Endothelial cell of umbilical vein (primary cell): ENCODE data around the gene LRRK1. TPM values are rescaled to one million over a fixed set of nuclear protein-coding genes. Genes with fewer than 3 reads are reported as not detected.

Experiments
- BruUV-seq: library from RNA; stranded (reverse); fragments of 400-500 nt; replicated peaks from 2 replicates; lab custom pipeline; 2021; lab: Mats Ljungman, UMichigan
- CTCF ChIA-PET: fragments of 300-600, 350-600 bp; sonication (Branson Sonifier 250); formaldehyde crosslinking; loops from one replicate; lab custom pipeline; 2021; ENCODE audit warnings: antibody characterized with exemption, inconsistent platforms; lab: Charles Lee
- POLR2A ChIA-PET: fragments of 300-600, 350-600 bp; sonication (Branson Sonifier 250); formaldehyde crosslinking; loops from one replicate; lab custom pipeline; 2021; ENCODE audit warnings: antibody characterized with exemption, inconsistent platforms; lab: Charles Lee
- DNase-seq: peaks from one replicate; pipeline ENCODE4 v3.0.0-alpha.2; 2011; ENCODE audit warnings: low read depth, low spot score
- FAIRE-seq: peaks from 2 replicates; lab custom pipeline; 2011; peaks lifted over from hg19 to GRCh38; lab: Jason Lieb, UNC
- H2AFZ ChIP-seq: 2 replicates; pipeline ENCODE4 v1.6.0; 2012; ENCODE audit warnings: low read depth, low read length, control low read depth, inconsistent platforms
- H3K27ac ChIP-seq: 2 replicates; pipeline ENCODE4 v1.5.1; 2011; ENCODE audit warnings: low read depth, mild to moderate bottlenecking, control low read depth, low read length, moderate library complexity; ENCODE audit not compliant: insufficient read depth
- H3K27me3 ChIP-seq, 2 experiments: 2 replicates each; pipeline versions ENCODE4 v1.6.0 to v1.6.1; 2011; ENCODE audit warnings: low read length in 2 of 2, mixed read lengths in 1 of 2; ENCODE audit not compliant: control insufficient read depth in 2 of 2, insufficient read depth in 2 of 2
- H3K36me3 ChIP-seq, 2 experiments: 2 replicates in 1 of 2; 3 replicates in 1 of 2; pipeline ENCODE4 v1.5.1; 2011; ENCODE audit warnings: low read length in 2 of 2, mild to moderate bottlenecking in 1 of 2, moderate library complexity in 1 of 2; ENCODE audit not compliant: control insufficient read depth in 2 of 2, insufficient read depth in 2 of 2; ENCODE audit errors: extremely low read depth in 1 of 2
- H3K4me1 ChIP-seq: 3 replicates; pipeline ENCODE4 v1.5.1; 2011; ENCODE audit warnings: mild to moderate bottlenecking, low read length; ENCODE audit not compliant: control insufficient read depth, insufficient read depth; ENCODE audit errors: extremely low read depth
- H3K4me2 ChIP-seq: 2 replicates; pipeline ENCODE4 v1.6.1; 2011; ENCODE audit warnings: low read length, control low read depth, mixed read lengths; ENCODE audit not compliant: insufficient read depth
- H3K4me3 ChIP-seq, 3 experiments: fragments of 200-600 bp in 1 of 3; sonication (generic), shearing (Covaris generic) in 1 of 3; replicated peaks in 1 of 3; 2 replicates each; pipeline ENCODE4 v1.5.1; 2011 to 2016; ENCODE audit warnings: control low read depth in 3 of 3, low read length in 3 of 3, mild to moderate bottlenecking in 2 of 3, inconsistent platforms in 1 of 3, low read depth in 1 of 3, moderate library complexity in 1 of 3; ENCODE audit not compliant: insufficient read depth in 1 of 3
- H3K79me2 ChIP-seq: 2 replicates; pipeline ENCODE4 v1.6.0; 2012; ENCODE audit warnings: low read length, inconsistent platforms; ENCODE audit not compliant: control insufficient read depth, insufficient read depth
- H3K9ac ChIP-seq: replicated peaks from 2 replicates; pipeline ENCODE3; 2011; ENCODE audit warnings: low read length, control low read depth; ENCODE audit not compliant: insufficient read depth; ENCODE audit errors: extremely low read depth
- H3K9me1 ChIP-seq: replicated peaks from 3 replicates; pipeline ENCODE4 v1.6.0; 2011; ENCODE audit warnings: mild to moderate bottlenecking, low read length; ENCODE audit not compliant: control insufficient read depth, insufficient read depth; ENCODE audit errors: extremely low read depth
- H3K9me3 ChIP-seq: replicated peaks from 2 replicates; pipeline ENCODE4 v1.5.1; 2012; ENCODE audit warnings: low read length, inconsistent platforms; ENCODE audit not compliant: control insufficient read depth, insufficient read depth
- H4K20me1 ChIP-seq: replicated peaks from 2 replicates; pipeline ENCODE3; 2011; ENCODE audit warnings: mild to moderate bottlenecking, low read length; ENCODE audit not compliant: control insufficient read depth, insufficient read depth; ENCODE audit errors: extremely low read depth
- CTCF ChIP-seq, 2 donors: IDR thresholded peaks; 1 replicate in 1 of 2; 2 replicates in 1 of 2; pipeline ENCODE4 v1.5.1; 2011; ENCODE audit warnings: low read length in 2 of 2, mild to moderate bottlenecking in 2 of 2, moderate library complexity in 2 of 2, control low read depth in 1 of 2, inconsistent platforms in 1 of 2, low read depth in 1 of 2; ENCODE audit not compliant: insufficient read depth in 1 of 2; ENCODE audit errors: extremely low read depth in 1 of 2
- EZH2 ChIP-seq: IDR thresholded peaks from 2 replicates; pipeline ENCODE4 v1.6.1; 2012; ENCODE audit warnings: borderline replicate concordance, low read depth, mild to moderate bottlenecking, moderate library complexity, low read length, inconsistent platforms; ENCODE audit not compliant: severe bottlenecking
- FOS ChIP-seq: IDR thresholded peaks from 2 replicates; pipeline ENCODE4 v1.6.1; 2011; ENCODE audit warnings: mild to moderate bottlenecking, low read length, moderate library complexity, borderline replicate concordance; ENCODE audit not compliant: insufficient read depth
- GATA2 ChIP-seq: IDR thresholded peaks from 2 replicates; pipeline ENCODE4 v1.7.0; 2011; ENCODE audit warnings: low read depth, mild to moderate bottlenecking, moderate library complexity, mixed read lengths, low read length; ENCODE audit not compliant: insufficient read length, insufficient read depth
- JUN ChIP-seq: IDR thresholded peaks from 2 replicates; pipeline ENCODE4 v1.6.1; 2011; ENCODE audit warnings: borderline replicate concordance, low read depth; ENCODE audit not compliant: insufficient read length, insufficient read depth
- MAX ChIP-seq: IDR thresholded peaks from 2 replicates; pipeline ENCODE4 v1.6.1; 2011; ENCODE audit not compliant: insufficient read depth, insufficient read length
- MYC ChIP-seq: IDR thresholded peaks from one replicate; pipeline ENCODE4 v1.6.1; 2011; ENCODE audit warnings: mild to moderate bottlenecking, low read depth, low read length
- POLR2A ChIP-seq: IDR thresholded peaks from 2 replicates; pipeline ENCODE4 v1.6.1; 2012; ENCODE audit warnings: low read depth, mild to moderate bottlenecking, control low read depth, low read length
- POLR2AphosphoS5 ChIP-seq: IDR thresholded peaks from 2 replicates; pipeline ENCODE4 v1.6.1; 2012; ENCODE audit warnings: low read depth, mild to moderate bottlenecking, control low read depth, low read length, moderate library complexity; ENCODE audit not compliant: insufficient read depth
- dilution Hi-C: fragments of 300-500 bp; cut with MboI; formaldehyde crosslinking; loops from one replicate; pipeline ENCODE4 v1.15.0; 2019; ENCODE audit warnings: low sequenced_read_pairs; ENCODE audit not compliant: extremely low pct_ligation_motif_present
- intact Hi-C: fragments of 100-400 bp; cut with micrococcal nuclease; formaldehyde crosslinking; loops from one replicate; pipeline ENCODE4 v1.10.0; 2022
- polyA plus RNA-seq, 4 experiments: library from polyadenylated mRNA; depleted of rRNA in 3 of 4; stranded (reverse) in 3 of 4; unstranded in 1 of 4; fragments of >200 nt; gene quantifications; 2 replicates each; pipeline versions ENCODE4 v1.2.1 to v1.2.3, GENCODE V29; 2011 to 2012; ENCODE audit warnings: missing spikeins in 1 of 4
- total RNA-seq: library from RNA; stranded (reverse); gene quantifications from 2 replicates; pipeline ENCODE4 v1.2.3, GENCODE V29; 2021

The LRRK1 gene
- total and polyA plus RNA-seq, 2 donors (not counting 3 experiments of a cell fraction or from before 2014, with no cell fraction given) = 11.0 to 22.1 TPM

- DNase-seq (no peak), FAIRE-seq (no peak)
- CTCF ChIA-PET = interaction anchor here (0.8 to 3.2 kb wide), 6 partner anchors 11 to 249 kb away, joined by 3 to 14 read pairs (median 6); no protein-coding TSS in a partner anchor
- no peak overlapping the region for H3K4me3 ChIP-seq
- H4K20me1 ChIP-seq = no peaks in the 10 kb centered on the region
- H3K27me3 ChIP-seq = peaks cover 17 to 18% of the 10 kb centered on the region in 2 experiments
- H3K4me1 ChIP-seq = peaks cover 3% of the 10 kb centered on the region
- H3K9me1 ChIP-seq = no peaks in the 10 kb centered on the region
- no peak overlapping the region for H2AFZ ChIP-seq
- H3K9ac ChIP-seq = no peak overlapping the region
- dilution Hi-C loops (no loop called here), intact Hi-C loops (loop anchor here (10.0 kb wide), 1 partner anchor 521 kb away; no protein-coding TSS in a partner anchor)
- H3K4me2 ChIP-seq = no peak overlapping the region
- no TSS peak for BruUV-seq
- POLR2A ChIA-PET = no interaction called here
- H3K36me3 ChIP-seq = no peaks in the 10 kb centered on the region
- H3K27ac ChIP-seq = no peak overlapping the region
- no peaks in the 10 kb centered on the region for H3K9me3 ChIP-seq
- H3K79me2 ChIP-seq = no peaks in the 10 kb centered on the region
- no peak for TF ChIP-seq MAX
- no peak for TF ChIP-seq FOS
- no peak for TF ChIP-seq CTCF (IDR thresholded peaks at IDR 0.05; ENCODE audit: extremely low read depth in 1 of 2, insufficient read depth in 1 of 2, low read depth in 1 of 2, low read length in 2 of 2)
- no peak for TF ChIP-seq JUN
- no peak for TF ChIP-seq POLR2A
- TF ChIP-seq POLR2AphosphoS5 = no peak
- TF ChIP-seq EZH2 = no peak
- no peak for TF ChIP-seq MYC
- TF ChIP-seq GATA2 = no peak
Observed at GRCh38 chr15:100875976-100876375, 43.2 kb upstream of the LRRK1 start.
